ENCODE measurements around the gene C1QTNF3.

Gene C1QTNF3

GRCh38 chr5:33992864-33993263, 50.1 kb downstream of the C1QTNF3 start:
- DNase-seq: no peak

- DNase-seq: no peak
Measured at GRCh38 chr5:33985447-33985846, 57.6 kb downstream of the C1QTNF3 start.

GRCh38 chr5:33984671-33985124, 58.3 kb downstream of the C1QTNF3 start, which contains the start of gene SLC45A2:
SLC45A2 (minus strand) TSS chr5:33984693; CDS start chr5:33984583, 110 bp downstream.
- DNase-seq: no peak

GRCh38 chr5:33984178-33984577, 58.8 kb downstream of the C1QTNF3 start:
- DNase-seq: no peak

- no peak for DNase-seq
Measured at GRCh38 chr5:33981408-33982162, 61.4 kb downstream of the C1QTNF3 start.

- no peak for DNase-seq
Measured at GRCh38 chr5:33980030-33980429, 63.0 kb downstream of the C1QTNF3 start.

- DNase-seq: no peak
Measured at GRCh38 chr5:33978306-33978705, 64.7 kb downstream of the C1QTNF3 start.

- DNase-seq: no peak
Measured at GRCh38 chr5:33976307-33976706, 66.7 kb downstream of the C1QTNF3 start.

GRCh38 chr5:33975852-33976251, 67.2 kb downstream of the C1QTNF3 start:
- no peak for DNase-seq

- no peak for DNase-seq
Measured at GRCh38 chr5:33973271-33973670, 69.7 kb downstream of the C1QTNF3 start.

- DNase-seq: peak; percentile 42
Measured at GRCh38 chr5:33969572-33970452, 73.2 kb downstream of the C1QTNF3 start.

- peak; percentile 94 for DNase-seq
Measured at GRCh38 chr5:33968211-33969005, 74.6 kb downstream of the C1QTNF3 start.
